ENCODE results near the gene MAP7.
A peak's percentile ranks its signal among the peaks of the same experiment; 100 is the strongest.
"Not testable (repeated sequence)": the region's sequence is repeated elsewhere in the genome, so short reads cannot be mapped to it uniquely, and the experiment has no call there.

MAP7 gene

GRCh38 chr6:136382676-136383252 lies 167.5 kb downstream of the MAP7 start:
- no peak for DNase-seq (ENCODE audit: low read depth)
- H3K4me3 ChIP-seq (ENCODE audit: low read length) = no peak overlapping the region

DNA sequence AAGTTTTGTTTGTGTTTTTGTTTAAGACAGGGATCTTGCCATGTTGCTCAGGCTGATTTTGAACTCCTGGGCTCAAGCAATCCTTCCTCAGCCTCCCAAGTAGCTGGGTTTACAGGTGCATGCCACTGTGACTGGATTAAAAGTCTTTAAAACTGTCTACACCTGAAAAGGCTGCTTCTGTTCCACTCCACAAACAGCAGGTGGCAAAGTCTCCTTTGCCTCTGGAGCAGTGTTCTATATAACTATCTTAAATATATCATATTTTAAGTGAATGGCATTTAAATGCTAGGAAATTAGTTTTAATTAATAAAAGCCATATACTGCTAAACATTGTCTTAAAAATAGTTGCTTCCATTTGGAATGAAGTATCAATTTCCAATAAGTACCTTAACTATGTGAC lies 171.3 kb downstream of the MAP7 start:
- TF ChIP-seq CTCF (IDR thresholded peaks at IDR 0.05; ENCODE audit: insufficient read depth, low read depth, low read length, missing control alignments) = peak; percentile 63
- no peak overlapping the region for H3K4me3 ChIP-seq (ENCODE audit: low read length)
- DNase-seq (ENCODE audit: low read depth) = peak; percentile 36

More at GRCh38 chr6:136382676-136383252, 167.5 kb downstream of the MAP7 start:
- no peak for TF ChIP-seq CTCF (IDR thresholded peaks at IDR 0.05; ENCODE audit: insufficient read depth, low read depth, low read length, missing control alignments)

GRCh38 chr6:136375836-136376235 lies 174.4 kb downstream of the MAP7 start:
- not testable (repeated sequence) for DNase-seq (ENCODE audit: low read depth); H3K4me3 ChIP-seq (ENCODE audit: low read length)

DNA sequence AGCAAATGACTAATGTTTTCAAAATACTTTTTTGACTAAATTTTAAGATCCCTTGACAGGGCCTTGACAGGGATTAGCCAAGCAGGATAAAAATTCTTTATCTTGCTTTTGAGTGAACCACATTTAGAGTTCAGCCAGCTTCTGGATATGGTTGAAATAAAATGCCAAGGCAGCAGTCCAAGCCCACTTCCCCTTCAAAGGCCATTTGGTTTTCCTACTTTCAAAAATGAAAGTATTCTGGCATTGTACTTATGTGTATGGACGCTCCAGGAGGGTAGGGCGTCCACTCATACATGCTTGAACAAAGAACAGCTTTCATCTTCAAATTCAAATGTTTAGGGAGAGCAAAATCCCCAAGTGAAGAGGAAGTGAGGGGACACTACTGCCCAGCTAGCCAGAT lies 178.3 kb downstream of the MAP7 start:
- H3K4me3 ChIP-seq (ENCODE audit: low read length) = no peak overlapping the region
- TF ChIP-seq CTCF (IDR thresholded peaks at IDR 0.05; ENCODE audit: insufficient read depth, low read depth, low read length, missing control alignments) = no peak
- DNase-seq (ENCODE audit: low read depth) = no peak

- no peak overlapping the region for H3K4me3 ChIP-seq (ENCODE audit: low read length)
- no peak for DNase-seq (ENCODE audit: low read depth)
- no peak for TF ChIP-seq CTCF (IDR thresholded peaks at IDR 0.05; ENCODE audit: insufficient read depth, low read depth, low read length, missing control alignments)
These were observed 179.1 kb downstream of the MAP7 start for GRCh38 chr6:136370988-136371728.

- TF ChIP-seq CTCF (IDR thresholded peaks at IDR 0.05; ENCODE audit: insufficient read depth, low read depth, low read length, missing control alignments) = no peak
- peak; percentile 1 for DNase-seq (ENCODE audit: low read depth)
- no peak overlapping the region for H3K4me3 ChIP-seq (ENCODE audit: low read length)
These were observed 184.4 kb downstream of the MAP7 start for GRCh38 chr6:136365776-136366354.

DNA sequence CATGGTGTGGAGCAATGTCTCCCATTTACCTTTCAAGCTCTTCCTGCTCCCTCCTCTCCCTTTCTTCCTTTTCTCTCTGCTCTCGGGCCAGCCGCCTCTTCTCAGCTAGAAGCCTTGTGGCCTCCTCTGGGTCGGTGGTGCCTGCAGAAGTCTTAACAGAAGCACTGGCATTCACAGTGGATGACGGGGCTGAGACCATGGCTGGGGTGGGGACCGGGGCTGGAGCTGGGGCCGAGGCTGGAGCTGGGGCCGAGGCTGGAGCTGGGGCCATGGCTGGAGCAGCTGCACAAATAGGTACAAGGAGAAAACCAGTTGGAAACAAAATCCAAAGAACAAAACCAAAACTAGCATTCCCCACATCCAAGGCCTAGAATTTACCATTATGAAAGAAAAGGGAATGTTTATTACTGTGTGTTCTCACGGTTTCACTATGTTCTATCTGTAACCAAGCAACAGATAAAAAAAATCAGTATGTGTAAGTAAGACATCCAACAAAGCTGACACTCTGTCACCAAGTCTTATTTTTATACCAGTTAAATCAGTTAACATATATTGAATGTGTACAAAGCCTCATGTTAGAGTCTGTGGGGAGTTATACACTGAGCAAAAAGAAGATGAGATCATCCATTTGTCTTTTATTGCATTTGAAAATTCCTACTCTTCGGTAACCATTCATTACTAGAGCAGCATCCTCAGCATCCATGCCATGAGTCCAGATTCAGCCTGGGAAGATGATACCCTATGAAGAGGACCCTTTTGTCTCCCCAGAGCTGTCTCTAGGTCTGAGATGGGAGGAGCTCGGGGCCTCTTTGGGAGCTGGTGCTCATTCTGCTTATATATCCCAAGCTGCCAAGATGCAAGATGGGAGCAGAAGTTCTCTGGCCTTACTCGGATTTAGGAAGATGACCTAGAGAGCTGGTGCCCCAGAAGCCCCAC lies 187.5 kb downstream of the MAP7 start:
- no peak overlapping the region for H3K4me3 ChIP-seq (ENCODE audit: low read length)
- TF ChIP-seq CTCF (IDR thresholded peaks at IDR 0.05; ENCODE audit: insufficient read depth, low read depth, low read length, missing control alignments) = no peak
- DNase-seq (ENCODE audit: low read depth) = no peak

All from epithelial cell of esophagus (primary cell).